ENCODE results near the gene BCAR1. TPM values are rescaled to one million over a fixed set of nuclear protein-coding genes. Genes with fewer than 3 reads are reported as not detected.
A peak's percentile ranks its signal among the peaks of the same experiment; 100 is the strongest.

Gene BCAR1
- polyA plus RNA-seq, 3 donors from 2014 or later, result not detected

DNA sequence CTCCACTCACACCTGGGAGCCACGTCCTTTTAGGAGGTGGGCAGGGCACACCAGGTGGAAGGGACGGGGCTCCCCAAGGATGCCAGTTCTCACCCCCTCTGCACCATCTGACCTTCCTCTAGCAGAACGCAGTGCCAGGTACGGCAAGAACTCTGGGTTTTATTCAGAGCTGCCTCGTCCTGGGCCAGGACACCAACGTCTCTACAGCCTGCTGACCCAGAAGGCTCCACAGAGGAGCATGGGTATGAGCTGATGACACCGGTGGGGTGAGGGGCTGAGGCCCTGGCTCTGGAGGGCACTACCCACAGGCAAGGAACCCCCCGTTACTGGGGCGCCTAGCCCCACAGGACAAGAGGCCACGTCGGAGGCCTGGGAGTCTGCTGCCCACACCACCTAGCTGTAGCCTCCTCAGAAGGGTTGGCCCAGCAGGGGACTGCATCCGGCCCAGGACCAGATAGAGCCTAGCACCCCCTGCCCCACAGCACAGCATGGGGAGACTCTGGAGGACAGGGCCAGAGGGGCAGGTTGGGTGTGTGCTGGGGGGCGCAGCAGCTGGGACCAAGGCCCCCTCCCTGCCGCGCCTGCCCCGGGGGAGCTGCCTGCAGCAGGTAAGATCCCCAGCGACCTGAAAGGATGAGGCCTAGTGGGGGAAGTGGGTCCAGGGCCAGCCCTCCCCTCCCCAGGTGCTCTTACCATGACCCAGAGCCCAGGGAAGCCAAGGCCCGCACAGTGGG is 13.9 kb downstream of the BCAR1 start:
- H3K36me3 Mint-ChIP-seq, result no peaks in the 10 kb centered on the region
- H3K27ac Mint-ChIP-seq, result no peak overlapping the region
- DNase-seq, result no peak
- no peaks in the 10 kb centered on the region for H3K9me3 Mint-ChIP-seq
- H3K27me3 Mint-ChIP-seq (ENCODE audit: low read depth in 3 of 3), result peaks cover 3 to 12% (median 7%) of the 10 kb centered on the region in 3 donors
- H3K4me3 Mint-ChIP-seq, result no peak overlapping the region
- H3K4me1 Mint-ChIP-seq, result peaks cover 9 to 14% of the 10 kb centered on the region in 2 donors

GRCh38 chr16:75236736-75237397 is 14.6 kb downstream of the BCAR1 start:
- Mint-ChIP-seq H3K4me3 (no peak overlapping the region), H3K36me3 (no peaks in the 10 kb centered on the region)

GRCh38 chr16:75236232-75236631 is 15.2 kb downstream of the BCAR1 start:
- H3K4me3 Mint-ChIP-seq, result no peak overlapping the region
- H3K36me3 Mint-ChIP-seq, result no peaks in the 10 kb centered on the region
- H3K4me1 Mint-ChIP-seq, result peaks cover 9 to 14% of the 10 kb centered on the region in 2 donors
- peak; percentile 24 to 41 (median 41) for DNase-seq
- no peaks in the 10 kb centered on the region for H3K9me3 Mint-ChIP-seq
- peaks cover 3 to 14% (median 12%) of the 10 kb centered on the region in 3 donors for H3K27me3 Mint-ChIP-seq (ENCODE audit: low read depth in 3 of 3)
- H3K27ac Mint-ChIP-seq, result peak overlapping the region in 2 of 6 donors; percentile 3 to 78

More at GRCh38 chr16:75236736-75237397, 14.6 kb downstream of the BCAR1 start:
- Mint-ChIP-seq H3K9me3 (no peaks in the 10 kb centered on the region), H3K27ac (no peak overlapping the region), H3K27me3 (ENCODE audit: low read depth in 3 of 3) (peaks cover 3 to 12% (median 11%) of the 10 kb centered on the region in 3 donors), H3K4me1 (peaks cover 9 to 14% of the 10 kb centered on the region in 2 donors)
- no peak for DNase-seq

DNA sequence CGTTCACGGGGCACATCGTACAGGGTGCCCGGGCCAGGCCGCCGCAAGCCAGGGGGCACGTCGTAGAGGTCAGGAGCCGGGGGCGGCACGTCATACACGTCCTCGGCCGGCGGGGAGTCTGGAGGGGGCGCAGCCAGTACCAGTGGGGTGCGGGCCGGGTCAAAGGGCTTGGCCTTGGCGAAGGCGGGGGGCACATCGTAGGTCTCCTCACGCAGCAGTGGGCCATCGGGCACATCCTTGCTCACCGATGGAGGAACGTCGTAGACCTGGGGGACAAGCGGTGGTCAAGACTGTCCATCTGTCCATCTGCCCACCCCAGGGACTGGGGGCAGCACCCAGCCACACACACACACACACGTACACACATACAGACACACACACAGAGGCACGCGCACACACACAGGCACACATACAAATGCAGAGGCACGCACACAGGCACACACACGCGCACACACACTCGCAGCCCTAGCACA is 15.7 kb downstream of the BCAR1 start:
- H3K4me3 Mint-ChIP-seq, result no peak overlapping the region
- DNase-seq, result no peak
- peaks cover 9 to 14% of the 10 kb centered on the region in 2 donors for H3K4me1 Mint-ChIP-seq
- peak overlapping the region in 3 of 6 donors; percentile 3 to 78 (median 21) for H3K27ac Mint-ChIP-seq
- H3K36me3 Mint-ChIP-seq, result no peaks in the 10 kb centered on the region
- H3K9me3 Mint-ChIP-seq, result no peaks in the 10 kb centered on the region
- peaks cover 3 to 15% (median 12%) of the 10 kb centered on the region in 3 donors for H3K27me3 Mint-ChIP-seq (ENCODE audit: low read depth in 3 of 3)

DNA sequence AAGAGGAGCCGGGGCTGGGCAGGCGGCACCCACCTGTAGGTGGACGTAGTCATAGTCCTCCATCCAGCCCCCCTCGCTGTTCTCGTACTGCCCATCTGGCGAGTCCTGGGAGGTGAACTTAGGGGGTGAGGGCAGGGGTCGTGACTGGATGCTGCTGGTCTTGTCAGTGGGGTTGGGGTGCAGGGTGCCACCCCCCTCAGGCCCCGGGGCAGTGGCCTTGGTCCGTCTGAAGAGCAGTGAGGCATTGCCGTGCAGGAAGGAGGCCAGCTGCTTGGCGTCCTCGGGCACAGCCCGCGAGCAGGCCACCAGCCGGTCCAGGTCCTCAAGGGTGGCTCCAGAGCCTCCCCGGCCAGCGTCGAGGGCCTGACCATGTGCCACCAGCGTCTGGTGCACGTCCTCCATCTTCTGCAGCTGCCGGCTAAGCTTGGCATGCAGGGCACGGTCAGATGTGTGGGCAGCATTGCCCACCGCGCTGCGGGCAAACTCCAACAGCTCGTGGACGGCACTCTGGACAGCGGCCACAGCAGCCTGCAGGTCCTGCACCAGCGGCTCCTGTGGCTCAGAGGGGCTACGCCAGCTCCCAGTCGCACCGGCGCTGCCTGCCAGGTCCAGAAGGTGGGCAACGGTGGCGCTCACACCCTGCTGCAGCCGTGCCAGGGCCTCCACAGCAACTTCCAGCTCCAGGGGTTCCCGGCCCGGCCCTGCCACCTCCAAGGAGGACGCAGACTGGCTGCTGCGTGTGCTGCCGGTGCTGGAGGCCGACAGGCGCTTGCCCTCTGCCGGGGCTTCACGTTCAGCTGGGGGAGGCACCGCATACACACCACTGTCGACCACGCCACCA is 16.3 kb downstream of the BCAR1 start:
- no peaks in the 10 kb centered on the region for H3K9me3 Mint-ChIP-seq
- no peak overlapping the region for H3K4me3 Mint-ChIP-seq
- peaks cover 3 to 18% (median 12%) of the 10 kb centered on the region in 3 donors for H3K27me3 Mint-ChIP-seq (ENCODE audit: low read depth in 3 of 3)
- no peak overlapping the region for H3K27ac Mint-ChIP-seq
- H3K4me1 Mint-ChIP-seq, result peaks cover 9 to 14% of the 10 kb centered on the region in 2 donors
- H3K36me3 Mint-ChIP-seq, result no peaks in the 10 kb centered on the region
- no peak for DNase-seq

- Mint-ChIP-seq H3K4me1 (peaks cover 9 to 14% of the 10 kb centered on the region in 2 donors), H3K27me3 (ENCODE audit: low read depth in 3 of 3) (peaks cover 0 to 18% (median 7%) of the 10 kb centered on the region in 3 donors), H3K36me3 (no peaks in the 10 kb centered on the region), H3K9me3 (no peaks in the 10 kb centered on the region), H3K27ac (no peak overlapping the region), H3K4me3 (no peak overlapping the region)
- no peak for DNase-seq
Observed at GRCh38 chr16:75233611-75233938, 17.8 kb downstream of the BCAR1 start.

GRCh38 chr16:75231570-75231969 is 19.9 kb downstream of the BCAR1 start:
- H3K27ac Mint-ChIP-seq, result no peak overlapping the region
- H3K9me3 Mint-ChIP-seq, result no peaks in the 10 kb centered on the region
- H3K4me3 Mint-ChIP-seq, result no peak overlapping the region
- DNase-seq, result no peak
- peaks cover 2 to 20% (median 6%) of the 10 kb centered on the region in 3 donors for H3K27me3 Mint-ChIP-seq (ENCODE audit: low read depth in 3 of 3)
- no peaks in the 10 kb centered on the region for H3K36me3 Mint-ChIP-seq
- peaks cover 9 to 14% of the 10 kb centered on the region in 2 donors for H3K4me1 Mint-ChIP-seq

DNA sequence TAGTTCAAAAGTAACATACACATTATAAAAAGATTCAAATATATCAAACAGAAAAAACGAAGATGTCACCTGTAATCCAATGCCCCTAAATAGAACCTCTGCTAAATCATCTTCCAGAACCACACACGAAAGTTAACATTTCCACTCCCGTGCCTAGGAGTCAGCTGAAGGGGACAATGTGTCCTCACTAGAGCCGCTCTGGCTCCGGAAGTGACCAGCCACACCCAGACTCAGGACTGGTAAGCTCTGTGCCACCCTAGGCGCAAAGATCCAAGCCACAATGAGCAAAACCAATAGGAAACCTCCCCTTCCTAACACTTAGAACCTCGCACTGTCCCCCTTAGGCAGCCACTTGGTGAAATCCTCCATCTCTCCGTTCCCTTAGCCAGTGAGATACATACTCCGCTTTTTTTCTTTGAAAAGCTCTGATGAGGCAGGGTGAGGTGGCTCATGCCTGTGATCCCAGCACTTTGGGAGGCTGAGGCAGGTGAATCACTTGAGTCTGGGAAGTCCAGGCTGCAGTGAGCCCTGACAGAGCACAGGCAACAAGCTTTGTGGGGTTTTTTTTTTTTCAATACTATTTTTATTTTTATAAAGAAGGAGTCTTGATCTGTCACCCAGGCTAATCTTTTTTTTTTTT is 20.8 kb downstream of the BCAR1 start:
- Mint-ChIP-seq H3K4me1 (peaks cover 2 to 5% of the 10 kb centered on the region in 2 donors), H3K27me3 (ENCODE audit: low read depth in 3 of 3) (peaks cover 0 to 15% (median 3%) of the 10 kb centered on the region in 3 donors), H3K9me3 (no peaks in the 10 kb centered on the region), H3K27ac (no peak overlapping the region), H3K36me3 (no peaks in the 10 kb centered on the region), H3K4me3 (no peak overlapping the region)
- no peak for DNase-seq

GRCh38 chr16:75229172-75230031 is 22.0 kb downstream of the BCAR1 start:
- Mint-ChIP-seq H3K9me3 (no peaks in the 10 kb centered on the region), H3K4me3 (no peak overlapping the region), H3K4me1 (peaks cover 2 to 5% of the 10 kb centered on the region in 2 donors), H3K27me3 (ENCODE audit: low read depth in 3 of 3) (peaks cover 0 to 15% (median 4%) of the 10 kb centered on the region in 3 donors), H3K27ac (no peak overlapping the region), H3K36me3 (no peaks in the 10 kb centered on the region)
- no peak for DNase-seq

- Mint-ChIP-seq H3K4me1 (no peaks in the 10 kb centered on the region), H3K36me3 (no peaks in the 10 kb centered on the region), H3K9me3 (no peaks in the 10 kb centered on the region), H3K27ac (no peak overlapping the region), H3K4me3 (no peak overlapping the region), H3K27me3 (ENCODE audit: low read depth in 3 of 3) (peaks cover 0 to 15% (median 4%) of the 10 kb centered on the region in 3 donors)
- DNase-seq, result no peak
Observed at GRCh38 chr16:75228143-75228976, 23.1 kb downstream of the BCAR1 start.

DNA sequence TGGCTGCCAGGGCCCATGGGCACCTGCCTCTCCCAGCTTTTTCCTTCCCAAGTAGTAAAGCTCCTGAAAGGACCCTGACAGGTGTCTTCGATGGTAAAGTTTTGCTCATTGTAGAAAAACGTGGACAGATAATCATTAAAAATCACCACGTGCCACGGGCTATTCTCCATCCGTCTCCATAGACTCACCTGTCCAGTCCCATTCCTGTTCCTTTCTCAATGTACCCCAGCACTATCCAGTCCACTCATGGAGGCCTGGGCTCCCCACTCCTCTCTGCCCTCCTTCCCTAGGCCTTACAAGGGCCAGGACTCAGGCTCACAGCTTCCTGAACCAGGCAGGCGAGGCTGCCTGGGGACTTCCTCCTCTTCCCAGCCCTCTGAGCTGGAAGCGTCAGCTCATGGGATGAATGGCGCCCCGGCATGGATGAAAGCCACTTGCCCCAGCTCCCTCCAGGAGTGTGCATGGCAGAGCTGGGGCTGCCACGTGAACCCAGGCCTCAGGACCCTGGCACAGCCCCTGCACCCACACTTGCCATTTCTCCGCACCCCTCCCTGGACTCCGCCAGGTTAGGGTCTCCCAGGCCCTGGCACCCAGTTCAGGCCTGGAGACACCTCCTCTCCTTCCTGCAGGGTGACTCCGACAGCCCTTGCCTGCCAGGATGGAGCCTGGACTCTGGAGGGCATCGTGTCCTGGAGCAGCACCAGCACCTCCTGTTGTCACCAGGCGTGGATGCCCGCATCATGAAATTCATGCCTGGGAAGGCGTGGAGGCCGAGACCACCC is 23.9 kb downstream of the BCAR1 start:
- H3K27ac Mint-ChIP-seq, result no peak overlapping the region
- no peak overlapping the region for H3K4me3 Mint-ChIP-seq
- no peaks in the 10 kb centered on the region for H3K9me3 Mint-ChIP-seq
- H3K27me3 Mint-ChIP-seq (ENCODE audit: low read depth in 3 of 3), result peaks cover 0 to 15% (median 4%) of the 10 kb centered on the region in 3 donors
- no peaks in the 10 kb centered on the region for H3K36me3 Mint-ChIP-seq
- DNase-seq, result no peak
- no peaks in the 10 kb centered on the region for H3K4me1 Mint-ChIP-seq
